ENCODE results near the gene ALG12. TPM values are rescaled to one million over a fixed set of nuclear protein-coding genes. Genes with fewer than 3 reads are reported as not detected.
A peak's percentile ranks its signal among the peaks of the same experiment; 100 is the strongest.

ALG12 gene
- total and polyA plus RNA-seq, 2 of the 13 experiments (the other 11 are each of a cell fraction or from before 2014, with no cell fraction given), result 7.8 to 15.8 TPM

DNA sequence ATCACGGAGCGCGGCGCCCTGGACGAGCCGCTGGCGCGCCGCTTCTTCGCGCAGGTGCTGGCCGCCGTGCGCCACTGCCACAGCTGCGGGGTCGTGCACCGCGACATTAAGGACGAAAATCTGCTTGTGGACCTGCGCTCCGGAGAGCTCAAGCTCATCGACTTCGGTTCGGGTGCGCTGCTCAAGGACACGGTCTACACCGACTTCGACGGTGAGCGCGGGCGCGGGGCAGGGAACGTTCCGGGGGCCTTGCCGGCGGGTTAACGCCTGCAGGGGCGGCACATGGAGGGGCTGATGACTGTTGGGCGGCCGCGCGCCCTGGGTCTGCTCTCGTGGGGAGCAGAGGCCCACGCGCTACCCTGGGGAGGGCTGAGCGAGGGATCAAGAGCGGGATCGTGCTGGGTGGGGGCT is 43.4 kb upstream of the ALG12 start (continued):
- TF ChIP-seq, protein P1, sequence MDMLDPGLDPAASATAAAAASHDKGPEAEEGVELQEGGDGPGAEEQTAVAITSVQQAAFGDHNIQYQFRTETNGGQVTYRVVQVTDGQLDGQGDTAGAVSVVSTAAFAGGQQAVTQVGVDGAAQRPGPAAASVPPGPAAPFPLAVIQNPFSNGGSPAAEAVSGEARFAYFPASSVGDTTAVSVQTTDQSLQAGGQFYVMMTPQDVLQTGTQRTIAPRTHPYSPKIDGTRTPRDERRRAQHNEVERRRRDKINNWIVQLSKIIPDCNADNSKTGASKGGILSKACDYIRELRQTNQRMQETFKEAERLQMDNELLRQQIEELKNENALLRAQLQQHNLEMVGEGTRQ (IDR thresholded peaks at IDR 0.05; ENCODE audit: low read depth, low read length), result no peak
- TF ChIP-seq, protein P1 (CRISPR knock-in tag; IDR thresholded peaks at IDR 0.05; ENCODE audit: borderline replicate concordance), result no peak
- no peak for TF ChIP-seq NFIB (CRISPR knock-in tag; IDR thresholded peaks at IDR 0.05; ENCODE audit: borderline replicate concordance)
- TF ChIP-seq ZFP36 (IDR thresholded peaks at IDR 0.05; ENCODE audit: borderline replicate concordance, low read depth, low read length, partially characterized antibody), result no peak
- TF ChIP-seq HDAC1 (CRISPR knock-in tag; IDR thresholded peaks at IDR 0.05), result peak; percentile 58
- TF ChIP-seq, protein P2, sequence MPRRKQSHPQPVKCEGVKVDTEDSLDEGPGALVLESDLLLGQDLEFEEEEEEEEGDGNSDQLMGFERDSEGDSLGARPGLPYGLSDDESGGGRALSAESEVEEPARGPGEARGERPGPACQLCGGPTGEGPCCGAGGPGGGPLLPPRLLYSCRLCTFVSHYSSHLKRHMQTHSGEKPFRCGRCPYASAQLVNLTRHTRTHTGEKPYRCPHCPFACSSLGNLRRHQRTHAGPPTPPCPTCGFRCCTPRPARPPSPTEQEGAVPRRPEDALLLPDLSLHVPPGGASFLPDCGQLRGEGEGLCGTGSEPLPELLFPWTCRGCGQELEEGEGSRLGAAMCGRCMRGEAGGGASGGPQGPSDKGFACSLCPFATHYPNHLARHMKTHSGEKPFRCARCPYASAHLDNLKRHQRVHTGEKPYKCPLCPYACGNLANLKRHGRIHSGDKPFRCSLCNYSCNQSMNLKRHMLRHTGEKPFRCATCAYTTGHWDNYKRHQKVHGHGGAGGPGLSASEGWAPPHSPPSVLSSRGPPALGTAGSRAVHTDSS (CRISPR knock-in tag; conservative IDR thresholded peaks at IDR 0.05), result no peak
- TF ChIP-seq, protein P3, sequence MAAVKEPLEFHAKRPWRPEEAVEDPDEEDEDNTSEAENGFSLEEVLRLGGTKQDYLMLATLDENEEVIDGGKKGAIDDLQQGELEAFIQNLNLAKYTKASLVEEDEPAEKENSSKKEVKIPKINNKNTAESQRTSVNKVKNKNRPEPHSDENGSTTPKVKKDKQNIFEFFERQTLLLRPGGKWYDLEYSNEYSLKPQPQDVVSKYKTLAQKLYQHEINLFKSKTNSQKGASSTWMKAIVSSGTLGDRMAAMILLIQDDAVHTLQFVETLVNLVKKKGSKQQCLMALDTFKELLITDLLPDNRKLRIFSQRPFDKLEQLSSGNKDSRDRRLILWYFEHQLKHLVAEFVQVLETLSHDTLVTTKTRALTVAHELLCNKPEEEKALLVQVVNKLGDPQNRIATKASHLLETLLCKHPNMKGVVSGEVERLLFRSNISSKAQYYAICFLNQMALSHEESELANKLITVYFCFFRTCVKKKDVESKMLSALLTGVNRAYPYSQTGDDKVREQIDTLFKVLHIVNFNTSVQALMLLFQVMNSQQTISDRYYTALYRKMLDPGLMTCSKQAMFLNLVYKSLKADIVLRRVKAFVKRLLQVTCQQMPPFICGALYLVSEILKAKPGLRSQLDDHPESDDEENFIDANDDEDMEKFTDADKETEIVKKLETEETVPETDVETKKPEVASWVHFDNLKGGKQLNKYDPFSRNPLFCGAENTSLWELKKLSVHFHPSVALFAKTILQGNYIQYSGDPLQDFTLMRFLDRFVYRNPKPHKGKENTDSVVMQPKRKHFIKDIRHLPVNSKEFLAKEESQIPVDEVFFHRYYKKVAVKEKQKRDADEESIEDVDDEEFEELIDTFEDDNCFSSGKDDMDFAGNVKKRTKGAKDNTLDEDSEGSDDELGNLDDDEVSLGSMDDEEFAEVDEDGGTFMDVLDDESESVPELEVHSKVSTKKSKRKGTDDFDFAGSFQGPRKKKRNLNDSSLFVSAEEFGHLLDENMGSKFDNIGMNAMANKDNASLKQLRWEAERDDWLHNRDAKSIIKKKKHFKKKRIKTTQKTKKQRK (IDR thresholded peaks at IDR 0.05; ENCODE audit: low read length), result no peak
- peak; percentile 63; the same call in 1 of the 2 replicates for TF ChIP-seq HIVEP1 (CRISPR knock-in tag; IDR thresholded peaks at IDR 0.05)
- TF ChIP-seq, protein P4, sequence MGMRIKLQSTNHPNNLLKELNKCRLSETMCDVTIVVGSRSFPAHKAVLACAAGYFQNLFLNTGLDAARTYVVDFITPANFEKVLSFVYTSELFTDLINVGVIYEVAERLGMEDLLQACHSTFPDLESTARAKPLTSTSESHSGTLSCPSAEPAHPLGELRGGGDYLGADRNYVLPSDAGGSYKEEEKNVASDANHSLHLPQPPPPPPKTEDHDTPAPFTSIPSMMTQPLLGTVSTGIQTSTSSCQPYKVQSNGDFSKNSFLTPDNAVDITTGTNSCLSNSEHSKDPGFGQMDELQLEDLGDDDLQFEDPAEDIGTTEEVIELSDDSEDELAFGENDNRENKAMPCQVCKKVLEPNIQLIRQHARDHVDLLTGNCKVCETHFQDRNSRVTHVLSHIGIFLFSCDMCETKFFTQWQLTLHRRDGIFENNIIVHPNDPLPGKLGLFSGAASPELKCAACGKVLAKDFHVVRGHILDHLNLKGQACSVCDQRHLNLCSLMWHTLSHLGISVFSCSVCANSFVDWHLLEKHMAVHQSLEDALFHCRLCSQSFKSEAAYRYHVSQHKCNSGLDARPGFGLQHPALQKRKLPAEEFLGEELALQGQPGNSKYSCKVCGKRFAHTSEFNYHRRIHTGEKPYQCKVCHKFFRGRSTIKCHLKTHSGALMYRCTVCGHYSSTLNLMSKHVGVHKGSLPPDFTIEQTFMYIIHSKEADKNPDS (CRISPR knock-in tag; IDR thresholded peaks at IDR 0.05), result no peak
- TF ChIP-seq SKI (IDR thresholded peaks at IDR 0.05; ENCODE audit: partially characterized antibody), result no peak
- TF ChIP-seq, protein P5, sequence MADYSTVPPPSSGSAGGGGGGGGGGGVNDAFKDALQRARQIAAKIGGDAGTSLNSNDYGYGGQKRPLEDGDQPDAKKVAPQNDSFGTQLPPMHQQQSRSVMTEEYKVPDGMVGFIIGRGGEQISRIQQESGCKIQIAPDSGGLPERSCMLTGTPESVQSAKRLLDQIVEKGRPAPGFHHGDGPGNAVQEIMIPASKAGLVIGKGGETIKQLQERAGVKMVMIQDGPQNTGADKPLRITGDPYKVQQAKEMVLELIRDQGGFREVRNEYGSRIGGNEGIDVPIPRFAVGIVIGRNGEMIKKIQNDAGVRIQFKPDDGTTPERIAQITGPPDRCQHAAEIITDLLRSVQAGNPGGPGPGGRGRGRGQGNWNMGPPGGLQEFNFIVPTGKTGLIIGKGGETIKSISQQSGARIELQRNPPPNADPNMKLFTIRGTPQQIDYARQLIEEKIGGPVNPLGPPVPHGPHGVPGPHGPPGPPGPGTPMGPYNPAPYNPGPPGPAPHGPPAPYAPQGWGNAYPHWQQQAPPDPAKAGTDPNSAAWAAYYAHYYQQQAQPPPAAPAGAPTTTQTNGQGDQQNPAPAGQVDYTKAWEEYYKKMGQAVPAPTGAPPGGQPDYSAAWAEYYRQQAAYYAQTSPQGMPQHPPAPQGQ (CRISPR knock-in tag; IDR thresholded peaks at IDR 0.05; ENCODE audit: borderline replicate concordance), result no peak
- TF ChIP-seq, protein P6, sequence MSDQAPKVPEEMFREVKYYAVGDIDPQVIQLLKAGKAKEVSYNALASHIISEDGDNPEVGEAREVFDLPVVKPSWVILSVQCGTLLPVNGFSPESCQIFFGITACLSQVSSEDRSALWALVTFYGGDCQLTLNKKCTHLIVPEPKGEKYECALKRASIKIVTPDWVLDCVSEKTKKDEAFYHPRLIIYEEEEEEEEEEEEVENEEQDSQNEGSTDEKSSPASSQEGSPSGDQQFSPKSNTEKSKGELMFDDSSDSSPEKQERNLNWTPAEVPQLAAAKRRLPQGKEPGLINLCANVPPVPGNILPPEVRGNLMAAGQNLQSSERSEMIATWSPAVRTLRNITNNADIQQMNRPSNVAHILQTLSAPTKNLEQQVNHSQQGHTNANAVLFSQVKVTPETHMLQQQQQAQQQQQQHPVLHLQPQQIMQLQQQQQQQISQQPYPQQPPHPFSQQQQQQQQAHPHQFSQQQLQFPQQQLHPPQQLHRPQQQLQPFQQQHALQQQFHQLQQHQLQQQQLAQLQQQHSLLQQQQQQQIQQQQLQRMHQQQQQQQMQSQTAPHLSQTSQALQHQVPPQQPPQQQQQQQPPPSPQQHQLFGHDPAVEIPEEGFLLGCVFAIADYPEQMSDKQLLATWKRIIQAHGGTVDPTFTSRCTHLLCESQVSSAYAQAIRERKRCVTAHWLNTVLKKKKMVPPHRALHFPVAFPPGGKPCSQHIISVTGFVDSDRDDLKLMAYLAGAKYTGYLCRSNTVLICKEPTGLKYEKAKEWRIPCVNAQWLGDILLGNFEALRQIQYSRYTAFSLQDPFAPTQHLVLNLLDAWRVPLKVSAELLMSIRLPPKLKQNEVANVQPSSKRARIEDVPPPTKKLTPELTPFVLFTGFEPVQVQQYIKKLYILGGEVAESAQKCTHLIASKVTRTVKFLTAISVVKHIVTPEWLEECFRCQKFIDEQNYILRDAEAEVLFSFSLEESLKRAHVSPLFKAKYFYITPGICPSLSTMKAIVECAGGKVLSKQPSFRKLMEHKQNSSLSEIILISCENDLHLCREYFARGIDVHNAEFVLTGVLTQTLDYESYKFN (CRISPR knock-in tag; conservative IDR thresholded peaks at IDR 0.05), result no peak
